Glutamatergic neuron (in vitro differentiated cells): Measurements from ENCODE around the gene ZNF683. TPM values are rescaled to one million over a fixed set of nuclear protein-coding genes. Genes with fewer than 3 reads are reported as not detected.

ENCODE experiments used
- DNase-seq: peaks from one replicate; pipeline ENCODE4 v3.0.0; 2022
- H3K27ac Mint-ChIP-seq: one replicate; pipeline ENCODE4 v1.8.0; 2020; ENCODE audit warnings: mild to moderate bottlenecking, mixed read lengths, inconsistent platforms; ENCODE audit not compliant: unreplicated experiment
- H3K27me3 Mint-ChIP-seq: one replicate; pipeline ENCODE4 v1.8.0; 2020; ENCODE audit warnings: mild to moderate bottlenecking, moderate library complexity, mixed read lengths, inconsistent platforms; ENCODE audit not compliant: unreplicated experiment
- H3K36me3 Mint-ChIP-seq: one replicate; pipeline ENCODE4 v1.8.0; 2020; ENCODE audit warnings: mild to moderate bottlenecking, mixed read lengths, inconsistent platforms; ENCODE audit not compliant: unreplicated experiment
- H3K4me1 Mint-ChIP-seq: one replicate; pipeline ENCODE4 v1.8.0; 2020; ENCODE audit warnings: mild to moderate bottlenecking, low read depth, mixed read lengths, inconsistent platforms; ENCODE audit not compliant: unreplicated experiment
- H3K4me3 Mint-ChIP-seq: one replicate; pipeline ENCODE4 v1.8.0; 2020; ENCODE audit warnings: mild to moderate bottlenecking, mixed read lengths, inconsistent platforms; ENCODE audit not compliant: unreplicated experiment
- H3K9me3 Mint-ChIP-seq: one replicate; pipeline ENCODE4 v1.8.0; 2020; ENCODE audit warnings: mild to moderate bottlenecking, moderate library complexity, mixed read lengths, inconsistent platforms; ENCODE audit not compliant: unreplicated experiment
- total RNA-seq: library from RNA; stranded (reverse); fragmentation: NEBNext Ultra II Directional; extraction: Animal tissue kit (Norgen Biotek cat#: 25700); gene quantifications from one replicate; pipeline ENCODE4 v1.2.1, GENCODE V29; 2021; ENCODE audit not compliant: unreplicated experiment
- TF ChIP-seq, protein P1 (sequence below): fragments of 200-600 bp; sonication (generic); IDR thresholded peaks from one replicate; pipeline ENCODE4 v1.5.0; 2021; ENCODE audit not compliant: partially characterized antibody, unreplicated experiment

The ZNF683 gene
- total RNA-seq, 1 donor from 2014 or later = not detected

DNA sequence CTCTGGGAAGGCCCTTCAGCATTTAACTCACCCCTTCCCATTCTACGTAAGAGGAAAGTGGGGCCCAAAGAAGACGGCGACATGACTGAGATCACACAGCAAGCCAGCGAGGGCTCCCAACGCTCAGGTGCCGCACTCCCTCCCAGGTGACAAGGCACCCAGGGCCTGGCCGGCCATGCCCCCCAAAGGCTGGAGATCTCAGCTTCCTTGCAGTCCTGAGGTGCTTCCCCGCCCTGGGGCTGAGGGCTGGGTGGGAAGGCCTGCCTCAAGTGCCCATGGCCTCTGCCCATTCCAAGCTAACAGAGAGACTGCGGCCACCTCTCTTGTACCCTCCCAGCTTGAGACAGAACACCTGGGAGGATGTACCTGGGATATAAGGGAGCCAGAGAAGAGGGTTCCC, 17.6 kb downstream of the ZNF683 start:
- Mint-ChIP-seq H3K4me3 (no peak overlapping the region), H3K27me3 (peaks cover 9% of the 10 kb centered on the region)

GRCh38 chr1:26353976-26354820, 18.4 kb downstream of the ZNF683 start, which contains the start of gene CRYBG2:
TSS of gene CRYBG2 (minus strand) at chr1:26354130. CDS start at chr1:26346657, 7,473 bp downstream.
- TF ChIP-seq, protein P1, sequence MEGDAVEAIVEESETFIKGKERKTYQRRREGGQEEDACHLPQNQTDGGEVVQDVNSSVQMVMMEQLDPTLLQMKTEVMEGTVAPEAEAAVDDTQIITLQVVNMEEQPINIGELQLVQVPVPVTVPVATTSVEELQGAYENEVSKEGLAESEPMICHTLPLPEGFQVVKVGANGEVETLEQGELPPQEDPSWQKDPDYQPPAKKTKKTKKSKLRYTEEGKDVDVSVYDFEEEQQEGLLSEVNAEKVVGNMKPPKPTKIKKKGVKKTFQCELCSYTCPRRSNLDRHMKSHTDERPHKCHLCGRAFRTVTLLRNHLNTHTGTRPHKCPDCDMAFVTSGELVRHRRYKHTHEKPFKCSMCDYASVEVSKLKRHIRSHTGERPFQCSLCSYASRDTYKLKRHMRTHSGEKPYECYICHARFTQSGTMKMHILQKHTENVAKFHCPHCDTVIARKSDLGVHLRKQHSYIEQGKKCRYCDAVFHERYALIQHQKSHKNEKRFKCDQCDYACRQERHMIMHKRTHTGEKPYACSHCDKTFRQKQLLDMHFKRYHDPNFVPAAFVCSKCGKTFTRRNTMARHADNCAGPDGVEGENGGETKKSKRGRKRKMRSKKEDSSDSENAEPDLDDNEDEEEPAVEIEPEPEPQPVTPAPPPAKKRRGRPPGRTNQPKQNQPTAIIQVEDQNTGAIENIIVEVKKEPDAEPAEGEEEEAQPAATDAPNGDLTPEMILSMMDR = no peak
- Mint-ChIP-seq H3K4me3 (no peak within 1 kb of the TSS), H3K36me3 (no peaks in the 10 kb centered on the region), H3K27me3 (peaks cover 4% of the 10 kb centered on the region), H3K9me3 (peaks cover 3% of the 10 kb centered on the region), H3K4me1 (peaks cover 5% of the 10 kb centered on the region), H3K27ac (peak within 1 kb of the TSS; percentile 15)
- no peak for DNase-seq

More for the DNA sequence above, 17.6 kb downstream of the ZNF683 start:
- H3K27ac Mint-ChIP-seq = no peak overlapping the region
- DNase-seq = no peak
- no peaks in the 10 kb centered on the region for H3K36me3 Mint-ChIP-seq
- peaks cover 5% of the 10 kb centered on the region for H3K4me1 Mint-ChIP-seq
- TF ChIP-seq, protein P1 = no peak
- peaks cover 3% of the 10 kb centered on the region for H3K9me3 Mint-ChIP-seq

DNA sequence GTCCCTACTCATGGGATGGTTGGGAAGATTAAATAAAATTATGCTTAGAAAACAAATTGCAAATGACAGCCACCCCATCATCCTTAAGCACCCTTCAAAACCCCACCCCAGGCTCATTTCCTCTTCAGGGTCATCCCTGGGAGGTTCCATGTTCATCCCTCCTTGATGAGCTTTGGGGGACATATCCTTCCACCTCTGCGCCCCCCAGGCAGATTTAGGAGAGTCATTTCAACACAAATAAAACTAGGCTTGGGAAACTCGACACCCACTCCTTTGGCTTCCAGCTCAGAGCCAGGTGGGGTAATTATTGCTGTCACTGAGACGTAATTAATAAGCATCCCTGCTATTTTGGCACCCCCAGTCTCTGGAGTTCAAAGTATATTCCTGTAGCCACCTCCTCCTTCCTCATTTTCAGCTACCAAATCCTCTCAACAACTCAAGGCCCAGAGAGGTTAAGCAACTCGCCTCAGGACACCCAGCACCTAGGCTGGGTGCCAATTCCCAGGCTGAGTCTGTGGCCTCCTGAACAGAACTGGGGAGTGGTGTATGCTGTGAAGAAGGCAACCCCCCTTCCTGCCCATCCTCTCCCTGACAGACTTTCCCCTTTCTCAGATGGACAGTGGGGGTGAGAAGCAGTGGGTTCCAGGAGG, 19.2 kb downstream of the ZNF683 start:
- H3K4me1 Mint-ChIP-seq = peaks cover 5% of the 10 kb centered on the region
- H3K27ac Mint-ChIP-seq = peak overlapping the region; percentile 15

DNA sequence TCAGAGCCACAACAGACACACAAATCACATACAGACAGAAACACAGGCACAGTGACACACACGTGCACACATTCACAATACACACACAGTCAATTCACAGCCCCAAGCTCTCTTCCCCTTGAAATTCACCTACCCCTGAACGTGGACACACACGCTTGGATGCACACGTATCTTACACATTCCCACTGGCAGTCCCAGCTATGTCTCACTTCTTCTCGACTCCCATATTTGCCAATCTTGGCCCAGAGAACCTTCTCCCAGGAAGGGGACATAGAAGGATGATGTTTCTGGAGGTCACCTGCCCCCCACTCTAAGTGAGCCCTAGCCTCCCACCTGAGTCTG, 20.2 kb downstream of the ZNF683 start:
- H3K27ac Mint-ChIP-seq = peak overlapping the region; percentile 30
- H3K36me3 Mint-ChIP-seq = no peaks in the 10 kb centered on the region
- peaks cover 5% of the 10 kb centered on the region for H3K4me1 Mint-ChIP-seq
- TF ChIP-seq, protein P1 = no peak
- peaks cover 3% of the 10 kb centered on the region for H3K27me3 Mint-ChIP-seq
- no peak for DNase-seq
- H3K4me3 Mint-ChIP-seq = no peak overlapping the region
- H3K9me3 Mint-ChIP-seq = peaks cover 3% of the 10 kb centered on the region

More for the DNA sequence above, 19.2 kb downstream of the ZNF683 start:
- no peak overlapping the region for H3K4me3 Mint-ChIP-seq
- no peaks in the 10 kb centered on the region for H3K36me3 Mint-ChIP-seq
- no peak for DNase-seq
- H3K9me3 Mint-ChIP-seq = peaks cover 3% of the 10 kb centered on the region
- TF ChIP-seq, protein P1 = no peak
- H3K27me3 Mint-ChIP-seq = peaks cover 3% of the 10 kb centered on the region
